ENCODE measurements around the gene PRM1. TPM values are rescaled to one million over a fixed set of nuclear protein-coding genes. Genes with fewer than 3 reads are reported as not detected.

PRM1 gene
- total and polyA plus RNA-seq, 2 of the 13 experiments (the other 11 are each of a cell fraction or from before 2014, with no cell fraction given), result not detected

DNA sequence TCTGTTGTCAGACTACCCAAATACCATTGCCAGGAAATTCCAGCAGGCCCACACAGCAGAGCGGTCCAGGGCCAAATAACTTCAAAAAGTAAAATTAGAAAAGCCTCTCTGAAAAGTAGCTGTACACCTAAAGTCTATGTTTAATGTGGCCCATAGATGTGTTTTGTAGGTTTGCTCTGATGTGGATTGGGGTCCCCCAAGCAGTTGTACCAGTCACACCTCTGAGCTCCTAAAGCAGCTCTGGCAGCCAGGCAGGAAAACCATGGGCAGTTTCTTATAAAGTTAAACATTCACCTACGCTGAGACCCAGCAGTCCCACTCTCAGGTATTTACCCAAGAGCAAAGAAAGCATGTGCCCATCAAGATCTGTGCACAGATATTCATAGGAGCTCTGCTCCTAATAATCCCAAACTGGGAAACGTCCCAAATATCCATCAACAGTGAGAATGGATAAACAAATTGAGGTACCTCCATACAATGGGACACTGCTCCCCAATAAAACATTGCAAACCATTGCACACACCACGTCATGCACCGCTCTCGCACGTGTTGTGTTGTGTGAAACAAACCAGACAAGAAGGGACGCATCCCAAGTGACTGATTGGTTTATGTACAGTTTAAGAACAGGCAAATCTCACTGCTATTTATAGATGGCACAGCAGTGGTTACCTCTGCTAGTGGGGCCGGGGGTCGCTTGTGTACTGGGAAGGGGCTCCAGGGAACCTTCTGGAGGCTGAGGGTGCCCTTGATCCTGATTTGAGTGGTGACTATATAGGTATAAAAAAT is 15.8 kb upstream of the PRM1 start (continued):
- peak; percentile 80 for TF ChIP-seq ARNTL (CRISPR knock-in tag; IDR thresholded peaks at IDR 0.05)
- peak; percentile 83 for TF ChIP-seq BHLHE40 (IDR thresholded peaks at IDR 0.05; ENCODE audit: low read length)
- peak; percentile 53; the same call in 1 of the 2 replicates for TF ChIP-seq FOXO1 (CRISPR knock-in tag; IDR thresholded peaks at IDR 0.05)
- TF ChIP-seq, protein P1, sequence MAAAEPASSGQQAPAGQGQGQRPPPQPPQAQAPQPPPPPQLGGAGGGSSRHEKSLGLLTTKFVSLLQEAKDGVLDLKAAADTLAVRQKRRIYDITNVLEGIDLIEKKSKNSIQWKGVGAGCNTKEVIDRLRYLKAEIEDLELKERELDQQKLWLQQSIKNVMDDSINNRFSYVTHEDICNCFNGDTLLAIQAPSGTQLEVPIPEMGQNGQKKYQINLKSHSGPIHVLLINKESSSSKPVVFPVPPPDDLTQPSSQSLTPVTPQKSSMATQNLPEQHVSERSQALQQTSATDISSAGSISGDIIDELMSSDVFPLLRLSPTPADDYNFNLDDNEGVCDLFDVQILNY (CRISPR knock-in tag; conservative IDR thresholded peaks at IDR 0.05), result no peak
- no peak for TF ChIP-seq ZNF749 (CRISPR knock-in tag; IDR thresholded peaks at IDR 0.05; ENCODE audit: borderline replicate concordance)
- peak; percentile 59; the same call in 1 of the 2 replicates for TF ChIP-seq ATF1 (CRISPR knock-in tag; IDR thresholded peaks at IDR 0.05)
- no peak for TF ChIP-seq CC2D1A (CRISPR knock-in tag; IDR thresholded peaks at IDR 0.05)
- TF ChIP-seq RFX5 (IDR thresholded peaks at IDR 0.05; ENCODE audit: low read depth, low read length), result no peak
- TF ChIP-seq, protein P2, sequence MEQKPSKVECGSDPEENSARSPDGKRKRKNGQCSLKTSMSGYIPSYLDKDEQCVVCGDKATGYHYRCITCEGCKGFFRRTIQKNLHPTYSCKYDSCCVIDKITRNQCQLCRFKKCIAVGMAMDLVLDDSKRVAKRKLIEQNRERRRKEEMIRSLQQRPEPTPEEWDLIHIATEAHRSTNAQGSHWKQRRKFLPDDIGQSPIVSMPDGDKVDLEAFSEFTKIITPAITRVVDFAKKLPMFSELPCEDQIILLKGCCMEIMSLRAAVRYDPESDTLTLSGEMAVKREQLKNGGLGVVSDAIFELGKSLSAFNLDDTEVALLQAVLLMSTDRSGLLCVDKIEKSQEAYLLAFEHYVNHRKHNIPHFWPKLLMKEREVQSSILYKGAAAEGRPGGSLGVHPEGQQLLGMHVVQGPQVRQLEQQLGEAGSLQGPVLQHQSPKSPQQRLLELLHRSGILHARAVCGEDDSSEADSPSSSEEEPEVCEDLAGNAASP (CRISPR knock-in tag; IDR thresholded peaks at IDR 0.05; ENCODE audit: borderline replicate concordance), result no peak; the same call in 1 of the 2 replicates
- TF ChIP-seq ZSCAN22 (CRISPR knock-in tag; IDR thresholded peaks at IDR 0.05), result 0 out of 2 replicates have a peak, but pooled peaks have one; percentile 48
- TF ChIP-seq ZNF546 (CRISPR knock-in tag; conservative IDR thresholded peaks at IDR 0.05), result peak; percentile 16; the same call in 1 of the 2 replicates
- TF ChIP-seq EEA1 (CRISPR knock-in tag; IDR thresholded peaks at IDR 0.05; ENCODE audit: borderline replicate concordance), result no peak
- no peak for TF ChIP-seq ZNF570 (CRISPR knock-in tag; IDR thresholded peaks at IDR 0.05; ENCODE audit: borderline replicate concordance)
- no peak; the same call in 1 of the 2 replicates for TF ChIP-seq SIN3B (IDR thresholded peaks at IDR 0.05; ENCODE audit: low read length)
- TF ChIP-seq TCF7L2 (IDR thresholded peaks at IDR 0.05; ENCODE audit: low read depth, low read length), result no peak
- TF ChIP-seq ZNF576 (CRISPR knock-in tag; IDR thresholded peaks at IDR 0.05), result no peak
- TF ChIP-seq CREB1 (IDR thresholded peaks at IDR 0.05), result peak; percentile 76
- TF ChIP-seq CREB1 (CRISPR knock-in tag; IDR thresholded peaks at IDR 0.05), result no peak
- 0 out of 2 replicates have a peak, but pooled peaks have one; percentile 62 for TF ChIP-seq MEIS2 (CRISPR knock-in tag; IDR thresholded peaks at IDR 0.05)
- no peak for TF ChIP-seq RAD51 (IDR thresholded peaks at IDR 0.05; ENCODE audit: borderline replicate concordance)
- TF ChIP-seq ZSCAN5A (CRISPR knock-in tag; IDR thresholded peaks at IDR 0.05; ENCODE audit: borderline replicate concordance), result no peak
- peak; percentile 80 for TF ChIP-seq ZBTB7B (CRISPR knock-in tag; IDR thresholded peaks at IDR 0.05)
- peak; percentile 77 for TF ChIP-seq DRAP1 (CRISPR knock-in tag; IDR thresholded peaks at IDR 0.05)
- no peak for TF ChIP-seq ZNF530 (CRISPR knock-in tag; IDR thresholded peaks at IDR 0.05; ENCODE audit: low read depth)
